Skeletal muscle cell (primary cell): ENCODE results near the gene ASIC2.
"Not testable (repeated sequence)": the region's sequence is repeated elsewhere in the genome, so short reads cannot be mapped to it uniquely, and the experiment has no call there.

ENCODE experiments used
- DNase-seq: peaks from one replicate; pipeline ENCODE4 v3.0.0-alpha.2; 2010; ENCODE audit warnings: low read depth
- H3K4me3 ChIP-seq: 2 replicates; pipeline ENCODE4 v1.5.1; 2011; ENCODE audit warnings: low read depth, mild to moderate bottlenecking, control low read depth, low read length, moderate library complexity

Gene ASIC2

DNA sequence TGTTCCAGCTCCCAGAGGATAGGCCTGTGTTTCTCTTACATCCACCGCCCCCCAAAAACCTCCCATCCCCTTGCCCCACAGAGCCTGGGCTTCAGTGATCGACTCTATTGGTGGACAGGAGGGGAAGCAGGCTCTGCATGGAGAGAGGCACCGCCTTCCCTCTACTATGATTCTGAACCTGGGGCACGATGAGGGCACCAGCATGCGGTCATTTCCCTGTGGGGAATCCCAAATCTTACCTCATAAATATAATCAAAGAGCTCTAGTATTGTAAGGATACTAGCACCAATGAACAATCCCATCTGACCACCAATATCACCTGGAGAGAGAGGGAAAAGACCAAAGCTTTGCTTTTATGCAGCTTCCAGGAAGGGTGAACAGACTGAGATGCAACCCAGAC is 275.7 kb downstream of the ASIC2 start:
- DNase-seq: no peak
- H3K4me3 ChIP-seq: no peak overlapping the region

DNA sequence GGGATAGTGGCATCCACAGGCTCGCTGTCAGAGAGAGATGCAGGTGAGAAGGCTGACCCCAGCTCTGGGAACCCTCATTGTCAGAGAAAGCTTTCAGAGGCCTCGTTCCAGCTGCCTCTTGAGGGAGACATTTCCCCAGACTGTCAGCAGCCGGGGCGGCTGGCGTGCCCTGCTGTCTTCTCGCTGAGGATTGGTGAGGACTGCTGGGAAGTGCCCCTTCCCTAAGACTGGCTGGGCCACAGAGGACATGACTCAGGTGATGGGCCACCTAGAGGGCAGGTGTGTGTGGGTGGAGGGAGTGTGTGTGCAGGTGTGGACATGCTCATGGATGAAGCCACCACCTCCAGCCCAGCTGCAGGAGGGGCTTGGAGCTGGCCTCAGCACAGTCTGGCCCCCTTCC is 276.2 kb downstream of the ASIC2 start:
- DNase-seq: no peak
- H3K4me3 ChIP-seq: no peak overlapping the region

- no peak overlapping the region for H3K4me3 ChIP-seq
- no peak for DNase-seq
These were observed 277.3 kb downstream of the ASIC2 start for GRCh38 chr17:33015716-33016346.

DNA sequence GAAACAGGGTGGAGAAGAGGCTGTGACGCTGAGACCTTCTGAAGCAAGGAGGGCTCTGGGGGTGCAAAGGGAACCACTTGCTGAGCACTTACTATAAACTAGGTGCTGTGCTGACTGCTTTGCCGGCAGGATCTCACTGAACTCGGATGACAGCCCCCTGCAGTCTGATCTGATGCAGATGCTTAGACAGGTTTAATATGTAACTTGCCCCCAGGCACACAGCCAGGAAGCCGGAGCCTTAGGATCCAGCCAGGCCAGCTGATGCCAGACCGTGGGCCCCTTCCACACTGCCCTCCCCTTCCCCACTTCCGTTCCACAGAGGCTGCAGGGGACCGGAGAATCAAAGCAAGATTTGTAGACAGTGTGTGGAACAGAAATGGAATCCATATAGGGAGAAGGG is 278.3 kb downstream of the ASIC2 start:
- DNase-seq: no peak
- H3K4me3 ChIP-seq: no peak overlapping the region

- DNase-seq: no peak
These were observed 279.3 kb downstream of the ASIC2 start for GRCh38 chr17:33013596-33014375.

GRCh38 chr17:33012522-33013033 is 280.5 kb downstream of the ASIC2 start:
- no peak overlapping the region for H3K4me3 ChIP-seq
- peak; percentile 78 for DNase-seq

More at GRCh38 chr17:33013596-33014375, 279.3 kb downstream of the ASIC2 start:
- H3K4me3 ChIP-seq: no peak overlapping the region

GRCh38 chr17:33009636-33010035 is 283.5 kb downstream of the ASIC2 start:
- H3K4me3 ChIP-seq: no peak overlapping the region
- DNase-seq: no peak

GRCh38 chr17:33007186-33007585 is 285.9 kb downstream of the ASIC2 start:
- DNase-seq: no peak
- no peak overlapping the region for H3K4me3 ChIP-seq

DNA sequence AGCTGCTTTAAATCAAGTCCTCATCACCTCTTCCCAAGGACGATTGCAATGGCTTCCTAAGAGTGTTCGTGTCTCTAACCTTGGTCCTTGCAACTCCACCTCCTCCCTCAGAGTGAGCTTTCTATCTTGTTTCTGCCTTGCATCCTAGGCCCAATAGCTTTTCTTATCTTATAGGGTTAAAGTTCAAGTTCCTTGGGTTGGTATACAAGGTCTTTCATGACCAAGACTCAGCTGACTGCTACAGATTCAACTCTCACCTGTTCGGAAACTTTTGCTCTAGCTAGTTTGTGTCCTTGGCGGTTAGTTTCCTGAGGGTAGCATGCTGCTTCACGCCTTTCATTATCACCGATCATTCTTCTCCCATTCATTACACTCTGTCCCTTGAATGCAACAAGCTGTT is 290.8 kb downstream of the ASIC2 start:
- no peak overlapping the region for H3K4me3 ChIP-seq
- no peak for DNase-seq

- DNase-seq: peak; percentile 26
- H3K4me3 ChIP-seq: no peak overlapping the region
These were observed 294.2 kb downstream of the ASIC2 start for GRCh38 chr17:32998887-32999228.

GRCh38 chr17:32998111-32998886 is 294.8 kb downstream of the ASIC2 start:
- peak overlapping the region; percentile 15 for H3K4me3 ChIP-seq
- peak; percentile 8 for DNase-seq

DNA sequence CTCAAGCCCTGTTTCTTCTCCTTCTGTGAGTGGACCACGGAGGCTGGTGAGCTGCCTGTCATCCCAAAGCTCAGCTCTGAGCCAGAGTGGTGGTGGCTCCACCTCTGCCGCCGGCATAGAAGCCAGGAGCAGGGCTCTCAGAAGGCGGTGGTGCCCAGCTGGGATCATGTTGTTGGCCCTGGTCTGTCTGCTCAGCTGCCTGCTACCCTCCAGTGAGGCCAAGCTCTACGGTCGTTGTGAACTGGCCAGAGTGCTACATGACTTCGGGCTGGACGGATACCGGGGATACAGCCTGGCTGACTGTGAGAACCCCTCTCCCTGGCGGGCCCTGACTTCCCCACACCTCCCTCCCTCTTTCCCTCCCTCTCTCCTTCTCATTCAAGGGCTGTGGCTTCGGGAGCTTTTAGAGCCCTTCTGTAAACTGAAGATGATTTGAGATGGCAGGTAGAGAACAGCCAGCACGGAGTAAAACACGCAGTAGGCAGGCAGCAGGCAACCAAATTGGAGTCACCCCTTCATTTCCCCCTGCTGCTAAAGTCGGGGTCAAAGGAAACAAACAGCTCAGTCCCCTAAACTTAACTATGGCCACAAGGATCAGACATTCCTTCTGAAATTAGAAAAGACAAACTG is 297.6 kb downstream of the ASIC2 start:
- DNase-seq: no peak
- H3K4me3 ChIP-seq: no peak overlapping the region

GRCh38 chr17:32993977-32994376 is 299.1 kb downstream of the ASIC2 start:
- H3K4me3 ChIP-seq: no peak overlapping the region
- DNase-seq: no peak

GRCh38 chr17:32992321-32993033 is 300.6 kb downstream of the ASIC2 start:
- no peak overlapping the region for H3K4me3 ChIP-seq
- no peak for DNase-seq

DNA sequence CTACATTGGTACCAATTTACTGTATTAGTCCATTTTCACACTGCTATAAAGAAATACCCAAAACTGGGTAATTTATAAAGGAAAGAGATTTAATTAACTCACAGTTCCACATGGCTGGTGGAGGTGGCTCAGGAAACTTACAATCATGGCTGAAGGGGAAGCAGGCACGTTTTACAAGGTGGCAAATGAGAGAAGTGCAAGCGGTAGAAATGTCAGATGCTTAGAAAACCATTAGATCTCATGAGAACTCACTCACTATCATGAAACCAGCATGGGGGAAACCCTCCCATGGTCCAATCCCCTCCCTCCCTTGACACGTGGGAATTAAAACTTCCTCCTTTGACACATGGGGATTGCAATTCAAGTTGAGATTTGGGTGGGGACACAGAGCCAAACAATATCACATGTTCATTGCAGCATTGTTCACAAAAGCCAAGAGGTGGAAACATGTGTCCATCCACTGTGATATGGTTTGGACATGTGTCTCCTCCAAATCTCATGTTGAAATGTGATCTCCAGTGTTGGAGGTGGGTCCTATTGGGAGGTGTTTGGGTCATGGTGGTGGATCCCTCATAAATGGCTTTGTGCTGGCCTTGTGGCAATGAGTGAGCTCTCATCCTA is 304.5 kb downstream of the ASIC2 start:
- H3K4me3 ChIP-seq: no peak overlapping the region
- DNase-seq: no peak

DNA sequence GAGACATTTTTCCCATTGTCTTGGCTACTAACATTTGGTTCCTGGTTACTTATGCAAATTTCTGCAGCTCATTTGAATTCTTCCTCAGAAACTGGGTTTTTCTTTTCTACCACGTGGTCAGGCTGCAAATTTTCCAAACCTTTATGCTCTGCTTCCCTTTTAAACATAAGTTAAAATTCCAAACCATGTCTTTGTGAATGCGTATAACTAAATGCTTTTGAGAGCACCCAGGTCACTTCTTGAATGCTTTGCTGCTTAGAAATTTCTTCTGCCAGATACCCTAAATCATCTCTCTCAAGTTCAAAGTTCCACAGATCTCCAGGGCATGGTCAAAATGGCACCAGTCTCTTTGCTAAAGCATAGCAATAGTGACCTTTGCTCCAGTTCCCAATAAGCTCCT is 305.2 kb downstream of the ASIC2 start:
- H3K4me3 ChIP-seq, DNase-seq: not testable (repeated sequence)

- not testable (repeated sequence) for DNase-seq, H3K4me3 ChIP-seq
These were observed 305.7 kb downstream of the ASIC2 start for GRCh38 chr17:32987453-32987805.

DNA sequence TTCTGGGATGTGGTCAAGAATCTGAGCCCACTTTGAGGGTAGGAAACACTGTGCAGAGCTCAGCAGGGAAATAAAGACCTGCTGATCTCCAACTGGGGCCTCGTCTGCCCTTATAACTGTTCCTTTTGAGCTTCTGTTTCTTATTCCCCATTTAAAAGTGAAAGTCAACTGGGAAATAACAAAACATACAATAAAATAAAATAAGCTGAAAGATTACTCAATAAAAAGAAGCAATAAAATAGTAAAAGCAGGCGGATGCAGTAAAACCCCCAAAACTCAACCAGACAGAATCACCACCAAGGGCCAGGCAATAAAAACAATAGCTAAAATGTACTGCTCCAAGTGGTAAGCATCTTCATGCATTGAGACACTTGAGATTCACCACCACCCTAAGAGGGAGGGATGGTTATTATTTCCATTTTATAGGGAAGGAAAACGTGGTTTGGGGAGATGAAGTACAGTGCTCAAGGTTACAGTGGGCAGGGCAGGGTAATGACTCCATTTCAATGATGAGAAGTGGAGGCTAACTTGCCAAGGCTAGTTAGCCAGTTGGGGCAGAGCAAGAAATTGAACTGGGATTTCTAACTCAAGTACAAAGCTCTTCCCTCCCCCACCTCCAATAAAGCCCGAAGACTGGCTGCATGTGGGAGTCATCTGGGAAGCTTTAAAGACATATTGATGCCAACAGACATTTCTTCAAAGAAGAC is 307.9 kb downstream of the ASIC2 start:
- no peak for DNase-seq
- H3K4me3 ChIP-seq: no peak overlapping the region
